ENCODE results near the gene OR4D11. TPM values are rescaled to one million over a fixed set of nuclear protein-coding genes. Genes with fewer than 3 reads are reported as not detected.
"Not testable (repeated sequence)": the region's sequence is repeated elsewhere in the genome, so short reads cannot be mapped to it uniquely, and the experiment has no call there.

OR4D11 gene
- total RNA-seq, 2 experiments from 2014 or later = not detected

GRCh38 chr11:59528711-59529110 is 25.3 kb downstream of the OR4D11 start:
- CTCF ChIA-PET = interaction anchor here (1.0 to 1.5 kb wide), 2 partner anchors 16 to 18 kb away, joined by 3 to 4 read pairs; partner anchors contain the start of gene OR4D9
- no peaks in the 10 kb centered on the region for H3K4me1 Mint-ChIP-seq
- no peak overlapping the region for H3K4me3 Mint-ChIP-seq
- H3K36me3 Mint-ChIP-seq (ENCODE audit: low read depth) = no peaks in the 10 kb centered on the region
- DNase-seq = no peak
- POLR2A ChIA-PET = no interaction called here
- H3K27ac Mint-ChIP-seq = no peak overlapping the region
- no peaks in the 10 kb centered on the region for H3K9me3 Mint-ChIP-seq
- H3K27me3 Mint-ChIP-seq = peaks cover 13% of the 10 kb centered on the region

GRCh38 chr11:59532620-59533019 is 29.2 kb downstream of the OR4D11 start:
- Mint-ChIP-seq H3K4me3 (no peak overlapping the region), H3K27ac (no peak overlapping the region)

GRCh38 chr11:59534676-59535075 is 31.3 kb downstream of the OR4D11 start:
- no peaks in the 10 kb centered on the region for H3K36me3 Mint-ChIP-seq (ENCODE audit: low read depth)
- peaks cover 11% of the 10 kb centered on the region for H3K4me1 Mint-ChIP-seq
- DNase-seq = no peak
- H3K27ac Mint-ChIP-seq = no peak overlapping the region
- ChIA-PET CTCF (interaction anchor here (1.0 kb wide), 1 partner anchor 146 kb away, joined by 3 read pairs; no protein-coding TSS in a partner anchor), POLR2A (no interaction called here)
- H3K9me3 Mint-ChIP-seq = no peaks in the 10 kb centered on the region
- H3K27me3 Mint-ChIP-seq = no peaks in the 10 kb centered on the region
- H3K4me3 Mint-ChIP-seq = no peak overlapping the region

More at GRCh38 chr11:59532620-59533019, 29.2 kb downstream of the OR4D11 start:
- DNase-seq = no peak
- Mint-ChIP-seq H3K4me1 (peaks cover 8% of the 10 kb centered on the region), H3K9me3 (no peaks in the 10 kb centered on the region), H3K36me3 (ENCODE audit: low read depth) (no peaks in the 10 kb centered on the region), H3K27me3 (peaks cover 5% of the 10 kb centered on the region)
- POLR2A ChIA-PET = interaction anchor here (0.5 kb wide), 1 partner anchor 78 kb away, joined by 7 read pairs; no protein-coding TSS in a partner anchor
- CTCF ChIA-PET = interaction anchor here (1.3 kb wide), 1 partner anchor 11 kb away, joined by 7 read pairs; no protein-coding TSS in a partner anchor

- DNase-seq = no peak
- ChIA-PET POLR2A (no interaction called here), CTCF (no interaction called here)
- Mint-ChIP-seq H3K4me1 (peaks cover 7% of the 10 kb centered on the region), H3K27me3 (peaks cover 3% of the 10 kb centered on the region), H3K9me3 (no peaks in the 10 kb centered on the region), H3K27ac (no peak overlapping the region), H3K36me3 (ENCODE audit: low read depth) (no peaks in the 10 kb centered on the region), H3K4me3 (no peak overlapping the region)
Observed at GRCh38 chr11:59542142-59542810, 38.9 kb downstream of the OR4D11 start.

GRCh38 chr11:59543713-59544112 is 40.3 kb downstream of the OR4D11 start:
- DNase-seq; H3K9me3 Mint-ChIP-seq; H3K27me3 Mint-ChIP-seq; H3K27ac Mint-ChIP-seq; POLR2A ChIA-PET; CTCF ChIA-PET; H3K36me3 Mint-ChIP-seq (ENCODE audit: low read depth); H3K4me1 Mint-ChIP-seq; H3K4me3 Mint-ChIP-seq: not testable (repeated sequence)

GRCh38 chr11:59544869-59545178 is 41.4 kb downstream of the OR4D11 start:
- ChIA-PET POLR2A (no interaction called here), CTCF (no interaction called here)
- H3K9me3 Mint-ChIP-seq = no peaks in the 10 kb centered on the region
- peaks cover 3% of the 10 kb centered on the region for H3K27me3 Mint-ChIP-seq
- no peak overlapping the region for H3K4me3 Mint-ChIP-seq
- no peak for DNase-seq
- H3K36me3 Mint-ChIP-seq (ENCODE audit: low read depth) = no peaks in the 10 kb centered on the region
- peaks cover 11% of the 10 kb centered on the region for H3K4me1 Mint-ChIP-seq
- H3K27ac Mint-ChIP-seq = no peak overlapping the region

GRCh38 chr11:59545179-59546020 is 42.0 kb downstream of the OR4D11 start:
- no peak overlapping the region for H3K27ac Mint-ChIP-seq
- peaks cover 3% of the 10 kb centered on the region for H3K27me3 Mint-ChIP-seq
- CTCF ChIA-PET = no interaction called here
- no peaks in the 10 kb centered on the region for H3K36me3 Mint-ChIP-seq (ENCODE audit: low read depth)
- H3K4me1 Mint-ChIP-seq = peaks cover 14% of the 10 kb centered on the region
- no peaks in the 10 kb centered on the region for H3K9me3 Mint-ChIP-seq
- no peak for DNase-seq
- POLR2A ChIA-PET = no interaction called here
- H3K4me3 Mint-ChIP-seq = no peak overlapping the region

- H3K27me3 Mint-ChIP-seq; POLR2A ChIA-PET; H3K4me3 Mint-ChIP-seq; H3K9me3 Mint-ChIP-seq; H3K36me3 Mint-ChIP-seq (ENCODE audit: low read depth); H3K27ac Mint-ChIP-seq; DNase-seq: not testable (repeated sequence)
- peaks cover 31% of the 10 kb centered on the region for H3K4me1 Mint-ChIP-seq
- CTCF ChIA-PET = interaction anchor here (1.3 to 2.8 kb wide), 2 partner anchors 10 to 70 kb away, joined by 3 to 16 read pairs; no protein-coding TSS in a partner anchor
Observed at GRCh38 chr11:59547605-59548308, 44.4 kb downstream of the OR4D11 start.

GRCh38 chr11:59548309-59548656 is 44.9 kb downstream of the OR4D11 start:
- Mint-ChIP-seq H3K4me3 (no peak overlapping the region), H3K4me1 (peaks cover 34% of the 10 kb centered on the region), H3K9me3 (no peaks in the 10 kb centered on the region), H3K36me3 (ENCODE audit: low read depth) (no peaks in the 10 kb centered on the region), H3K27me3 (peaks cover 5% of the 10 kb centered on the region), H3K27ac (no peak overlapping the region)
- no peak for DNase-seq
- POLR2A ChIA-PET = no interaction called here
- CTCF ChIA-PET = interaction anchor here (1.9 to 2.8 kb wide), 2 partner anchors 11 kb away, joined by 15 to 16 read pairs; no protein-coding TSS in a partner anchor

- no peaks in the 10 kb centered on the region for H3K36me3 Mint-ChIP-seq (ENCODE audit: low read depth)
- no peaks in the 10 kb centered on the region for H3K9me3 Mint-ChIP-seq
- DNase-seq = peak; percentile 86
- CTCF ChIA-PET = interaction anchor here (0.6 to 2.8 kb wide), 4 partner anchors 9 to 119 kb away, joined by 3 to 16 read pairs (median 10); partner anchors contain the start of gene PATL1
- POLR2A ChIA-PET = no interaction called here
- H3K4me1 Mint-ChIP-seq = peaks cover 37% of the 10 kb centered on the region
- H3K27ac Mint-ChIP-seq = peak overlapping the region; percentile 93
- peaks cover 6% of the 10 kb centered on the region for H3K27me3 Mint-ChIP-seq
- peak overlapping the region; percentile 83 for H3K4me3 Mint-ChIP-seq
Observed at GRCh38 chr11:59550368-59550841, 47.0 kb downstream of the OR4D11 start.

GRCh38 chr11:59550842-59551658 is 47.7 kb downstream of the OR4D11 start:
- Mint-ChIP-seq H3K27me3 (peaks cover 12% of the 10 kb centered on the region), H3K36me3 (ENCODE audit: low read depth) (no peaks in the 10 kb centered on the region), H3K4me1 (peaks cover 43% of the 10 kb centered on the region), H3K27ac (peak overlapping the region; percentile 93), H3K4me3 (peak overlapping the region; percentile 83), H3K9me3 (no peaks in the 10 kb centered on the region)
- peak; percentile 80 for DNase-seq
- ChIA-PET POLR2A (no interaction called here), CTCF (interaction anchor here (0.9 to 2.8 kb wide), 3 partner anchors 10 to 118 kb away, joined by 3 to 16 read pairs (median 3); partner anchors contain the start of gene PATL1)

All from activated CD4-positive, alpha-beta T cell treated with anti-CD3 and anti-CD28 coated beads, Interleukin-2, amount 10 ng/mL, durations not matched to agents 7 days and 5 days (primary cell).